HG03354 (cell line): ENCODE data around the gene GARIN5A.
A peak's percentile ranks its signal among the peaks of the same experiment; 100 is the strongest.
"Not testable (repeated sequence)": the region's sequence is repeated elsewhere in the genome, so short reads cannot be mapped to it uniquely, and the experiment has no call there.

Experiments
- ATAC-seq: cut with Tn5 transposase; IDR thresholded peaks from one replicate; pipeline ENCODE4 v1.9.1; 2021; ENCODE audit warnings: mild to moderate bottlenecking; ENCODE audit not compliant: unreplicated experiment, poor library complexity, severe bottlenecking

GARIN5A gene

DNA sequence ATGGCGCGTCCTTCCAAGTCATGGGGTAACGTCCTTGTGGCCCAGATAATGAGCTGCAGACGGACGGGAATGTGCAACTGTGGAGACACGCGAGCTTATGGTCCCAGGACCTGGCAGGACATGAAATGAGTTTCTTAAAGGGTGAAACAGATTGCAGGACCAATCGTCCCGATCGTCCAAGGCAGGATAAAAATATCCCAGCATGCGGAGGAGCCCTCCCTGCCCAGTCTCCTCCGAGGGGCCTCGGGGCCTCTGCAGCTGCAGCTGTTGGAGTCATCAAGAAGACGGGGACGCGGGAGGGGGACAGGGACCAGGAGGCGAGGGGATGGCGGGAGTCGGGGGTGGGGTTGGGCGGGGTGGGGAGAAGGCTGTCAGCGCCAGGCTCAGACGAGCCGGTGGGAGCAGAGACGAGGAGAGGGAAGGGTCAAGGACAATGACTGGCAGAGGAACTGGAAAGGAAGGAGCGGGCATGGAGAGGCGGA lies 14.4 kb upstream of the GARIN5A start:
- no peak for ATAC-seq

DNA sequence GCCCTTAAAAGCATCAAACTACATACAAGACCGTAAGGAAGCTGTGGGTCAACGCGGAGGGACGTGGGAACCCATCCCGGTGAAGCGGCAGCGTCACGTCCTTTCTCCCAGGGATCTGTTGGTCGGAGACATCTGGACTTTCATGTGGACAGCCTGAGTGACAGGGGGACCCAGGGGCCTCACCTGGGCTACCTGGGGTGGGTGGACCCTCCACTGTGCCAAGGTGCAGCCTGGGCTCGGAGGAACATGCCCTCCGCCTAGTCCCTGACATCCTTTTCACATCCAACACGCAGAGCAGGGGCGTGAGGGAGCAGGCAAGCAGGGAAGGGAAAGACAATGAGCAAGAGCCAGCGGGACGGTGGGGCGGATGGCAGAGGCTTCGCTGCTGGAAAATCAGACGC lies 13.8 kb upstream of the GARIN5A start:
- no peak for ATAC-seq

DNA sequence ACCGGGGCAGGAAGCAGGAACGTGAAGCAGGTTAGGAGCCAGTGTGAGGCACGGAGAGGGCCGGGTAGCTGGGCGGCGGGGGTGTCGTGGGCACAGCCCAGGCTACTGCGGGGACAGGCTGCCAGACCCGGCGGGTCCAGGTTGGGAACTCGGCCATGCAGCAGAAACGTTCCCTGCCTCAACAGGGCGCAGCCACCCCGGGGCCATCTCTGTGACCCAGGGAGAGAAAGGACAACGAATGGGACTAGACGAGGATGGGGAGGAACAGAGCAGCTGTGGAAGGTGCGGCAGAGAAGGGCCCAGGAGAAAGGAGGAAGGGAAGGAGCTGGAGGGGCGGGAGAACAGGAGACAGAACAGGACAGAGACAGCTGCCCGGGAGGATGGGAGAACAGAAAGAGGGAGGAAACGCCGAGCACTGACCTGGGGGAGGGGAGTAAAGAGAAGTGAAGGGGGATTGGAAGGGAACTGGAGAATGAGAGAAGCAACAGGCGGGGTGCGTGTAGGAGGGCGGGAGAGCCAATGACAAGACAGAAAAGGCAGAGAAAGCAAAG lies 12.9 kb upstream of the GARIN5A start:
- no peak for ATAC-seq

DNA sequence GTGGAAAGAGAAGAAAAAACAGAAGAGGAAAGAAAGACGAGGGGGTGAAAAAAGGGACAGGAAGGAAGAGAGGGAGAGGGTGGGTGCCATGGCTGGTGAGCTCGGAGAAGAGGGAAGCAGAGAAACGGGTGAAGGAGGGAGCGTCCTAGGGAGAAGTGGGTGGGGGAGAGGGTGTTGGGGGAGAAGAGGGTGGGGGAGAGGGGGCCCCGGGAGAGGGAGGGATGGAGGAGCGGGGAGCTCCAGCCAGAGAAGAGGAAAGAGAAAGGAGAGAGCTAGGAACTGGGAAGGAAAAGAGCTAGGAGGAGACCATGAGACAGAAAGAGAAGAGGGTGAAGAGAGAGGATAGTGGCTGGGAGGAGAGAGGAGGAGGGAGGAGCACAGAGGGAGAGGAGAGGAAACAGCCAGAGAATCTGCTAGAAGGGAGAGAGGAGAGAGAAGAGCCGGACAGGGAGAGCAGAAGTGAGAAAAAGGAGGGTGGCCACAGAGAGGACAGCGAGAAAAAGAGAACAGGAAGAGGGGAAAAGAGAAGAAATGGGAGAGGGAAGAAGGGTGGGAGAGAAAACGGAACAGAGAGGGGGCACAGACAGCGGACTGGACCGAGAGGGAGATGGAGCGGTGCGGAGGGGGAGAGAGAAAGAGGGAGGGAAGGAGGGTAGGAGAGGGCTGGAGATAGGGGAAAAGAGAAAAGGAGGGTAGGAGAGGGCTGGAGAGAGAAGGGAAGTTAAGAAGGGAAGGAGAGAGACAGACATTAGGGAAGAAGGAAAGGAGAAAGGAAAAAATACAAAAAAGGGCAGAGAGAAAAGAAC lies 11.9 kb upstream of the GARIN5A start:
- no peak for ATAC-seq

DNA sequence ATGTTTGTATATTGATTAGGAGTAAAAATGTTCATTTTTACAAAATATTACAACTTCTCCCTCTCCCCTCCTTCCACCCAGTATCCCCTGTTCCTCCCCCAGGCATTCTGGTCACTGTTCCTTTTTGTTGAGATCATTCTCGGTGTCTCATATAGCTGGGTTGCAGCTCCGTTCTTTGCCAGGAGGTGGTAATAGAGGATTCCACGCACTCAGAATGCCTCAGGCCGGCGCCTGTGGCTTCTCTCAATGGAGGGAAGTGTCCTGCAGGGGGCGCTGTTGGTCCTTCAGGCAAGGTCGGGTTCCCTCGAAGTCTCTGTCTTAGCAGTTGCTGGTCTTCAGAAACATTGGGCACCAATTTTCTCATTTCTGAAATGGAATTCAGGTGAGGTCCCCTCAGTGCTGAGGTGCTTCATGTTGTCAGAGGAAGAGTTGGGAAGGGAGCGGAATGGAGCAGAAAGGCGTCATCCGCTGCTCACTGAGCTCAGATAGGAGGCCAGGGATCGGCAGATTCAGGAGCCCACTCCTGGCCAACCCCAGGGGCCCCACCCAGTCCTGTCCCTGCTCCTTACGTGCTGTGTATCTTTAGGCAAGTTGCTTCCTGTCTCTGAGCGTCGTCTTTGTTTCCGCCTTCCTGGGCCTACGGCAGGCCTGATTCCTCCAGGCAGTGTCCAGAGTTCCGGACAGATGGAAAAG lies 10.3 kb upstream of the GARIN5A start:
- ATAC-seq: no peak

DNA sequence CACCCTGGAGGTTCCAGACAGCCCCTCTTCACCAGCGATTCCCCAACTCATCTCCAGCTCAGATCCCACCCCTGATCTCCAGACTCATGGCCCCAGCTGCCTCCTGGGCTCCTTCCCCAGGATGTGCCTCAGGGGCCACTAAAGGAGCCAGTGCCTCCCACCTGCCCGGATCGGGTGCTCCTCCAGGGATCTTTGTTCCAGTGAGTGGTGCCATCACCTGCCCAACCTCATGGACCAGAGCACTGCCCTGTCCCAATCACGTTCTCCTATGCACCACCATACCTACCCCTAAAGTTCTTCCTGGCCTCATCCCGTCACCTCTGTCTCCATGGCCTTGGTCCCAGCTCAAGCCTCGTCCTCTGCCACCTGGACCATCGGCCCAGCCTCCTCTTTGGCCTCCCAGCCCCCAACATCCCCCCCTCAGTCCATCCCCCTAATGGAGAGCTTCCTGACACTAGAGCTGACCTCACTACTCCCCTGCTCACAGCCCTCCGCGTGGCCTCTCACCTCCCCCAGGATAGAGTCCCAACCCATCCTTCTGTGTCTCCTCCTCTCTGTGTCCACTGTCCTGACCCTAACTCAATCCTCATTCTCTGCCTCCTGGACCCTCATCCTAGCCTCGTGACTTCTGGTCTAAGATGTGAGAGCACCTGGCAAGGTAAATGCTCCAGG lies 8.8 kb upstream of the GARIN5A start:
- ATAC-seq: no peak

DNA sequence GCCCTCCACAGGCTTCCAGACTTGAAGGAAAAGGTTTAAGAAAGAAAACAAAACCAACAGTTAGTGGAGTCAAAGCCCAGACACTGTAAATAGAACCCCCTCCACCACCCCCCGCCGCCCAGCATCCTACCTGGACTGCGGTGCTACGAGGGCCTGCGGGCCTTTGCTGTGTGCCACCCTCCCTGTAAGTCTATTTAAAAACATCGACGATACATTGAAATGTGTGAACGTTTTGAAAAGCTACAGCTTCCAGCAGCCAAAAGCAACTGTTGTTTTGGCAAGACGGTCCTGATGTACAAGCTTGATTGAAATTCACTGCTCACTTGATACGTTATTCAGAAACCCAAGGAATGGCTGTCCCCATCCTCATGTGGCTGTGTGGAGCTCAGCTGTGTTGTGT lies 6.3 kb upstream of the GARIN5A start:
- ATAC-seq: no peak

GRCh38 chr19:50482271-50482855 lies 5.7 kb upstream of the GARIN5A start:
- ATAC-seq: no peak

- no peak for ATAC-seq
These were observed 4.9 kb upstream of the GARIN5A start for GRCh38 chr19:50481351-50482149.

DNA sequence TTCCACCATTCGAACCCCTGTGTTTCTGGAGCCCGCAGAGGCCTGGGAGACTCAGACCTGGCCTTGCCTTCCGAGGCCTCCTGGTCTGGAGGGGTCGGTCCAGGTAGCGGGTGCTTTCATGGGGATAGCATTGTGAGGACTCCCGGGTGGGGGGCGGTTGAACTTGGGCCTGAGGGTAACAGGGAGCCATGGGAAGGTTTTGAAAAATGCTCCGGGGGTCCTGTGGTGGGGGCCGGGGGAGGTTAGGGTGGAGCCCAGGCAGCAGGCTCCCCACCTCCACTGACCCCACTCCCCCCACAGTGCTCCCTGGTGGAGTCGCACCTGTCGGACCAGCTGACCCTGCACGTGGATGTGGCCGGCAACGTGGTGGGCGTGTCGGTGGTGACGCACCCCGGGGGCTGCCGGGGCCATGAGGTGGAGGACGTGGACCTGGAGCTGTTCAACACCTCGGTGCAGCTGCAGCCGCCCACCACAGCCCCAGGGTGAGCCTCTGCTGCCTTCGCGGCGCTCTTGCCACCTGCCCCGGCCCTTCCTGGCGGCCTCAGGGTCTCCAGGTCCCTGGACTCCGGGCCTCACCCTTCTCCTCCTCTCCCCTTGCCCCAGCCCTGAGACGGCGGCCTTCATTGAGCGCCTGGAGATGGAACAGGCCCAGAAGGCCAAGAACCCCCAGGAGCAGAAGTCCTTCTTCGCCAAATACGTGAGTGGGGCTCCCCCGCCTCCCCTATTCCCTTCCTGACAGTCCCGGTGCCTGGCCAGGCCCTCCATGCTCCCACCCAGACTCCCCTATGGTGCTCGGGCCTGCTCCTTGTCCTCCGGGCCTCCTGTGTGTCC lies 3.8 kb upstream of the GARIN5A start:
- ATAC-seq: no peak

- ATAC-seq: no peak
These were observed 3.2 kb upstream of the GARIN5A start for GRCh38 chr19:50479761-50480251.

DNA sequence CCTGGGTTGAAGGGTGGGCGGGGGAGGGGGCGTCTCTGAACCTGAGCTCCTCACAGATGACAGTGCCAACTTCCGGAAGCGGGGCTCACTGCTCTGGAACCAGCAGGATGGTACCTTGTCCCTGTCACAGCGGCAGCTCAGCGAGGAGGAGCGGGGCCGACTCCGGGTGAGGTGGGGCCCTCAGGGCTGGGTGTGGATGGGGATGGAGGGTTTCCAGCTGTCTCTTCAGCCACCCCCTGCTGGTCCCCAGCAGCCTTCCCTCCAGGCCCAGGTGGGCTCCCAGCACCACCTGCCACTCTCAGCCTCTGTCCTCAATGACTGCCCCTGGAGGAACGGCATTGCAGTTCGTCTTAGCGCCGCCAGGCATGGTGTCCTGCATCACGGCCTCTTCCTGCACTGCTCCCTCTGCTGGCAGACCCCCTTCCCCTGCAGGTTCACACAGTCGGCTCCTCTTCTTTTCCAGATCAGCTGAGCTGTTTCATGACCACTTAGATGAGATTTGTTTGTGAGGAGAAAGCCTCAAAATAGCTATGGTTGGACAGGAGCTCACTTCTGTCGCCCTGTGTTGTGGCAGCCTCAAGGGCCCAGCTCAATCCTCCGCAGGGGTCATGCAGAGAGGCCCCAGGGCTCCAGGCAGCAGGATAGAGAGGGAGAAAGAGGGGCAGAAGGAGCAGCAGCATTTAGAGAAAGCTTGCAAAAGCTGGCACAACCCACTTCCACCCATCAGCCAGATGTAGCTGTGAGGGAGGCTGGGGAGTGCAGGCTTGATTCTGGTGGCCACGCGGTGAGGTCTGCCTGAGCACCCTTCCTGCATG lies 2.5 kb upstream of the GARIN5A start:
- no peak for ATAC-seq

DNA sequence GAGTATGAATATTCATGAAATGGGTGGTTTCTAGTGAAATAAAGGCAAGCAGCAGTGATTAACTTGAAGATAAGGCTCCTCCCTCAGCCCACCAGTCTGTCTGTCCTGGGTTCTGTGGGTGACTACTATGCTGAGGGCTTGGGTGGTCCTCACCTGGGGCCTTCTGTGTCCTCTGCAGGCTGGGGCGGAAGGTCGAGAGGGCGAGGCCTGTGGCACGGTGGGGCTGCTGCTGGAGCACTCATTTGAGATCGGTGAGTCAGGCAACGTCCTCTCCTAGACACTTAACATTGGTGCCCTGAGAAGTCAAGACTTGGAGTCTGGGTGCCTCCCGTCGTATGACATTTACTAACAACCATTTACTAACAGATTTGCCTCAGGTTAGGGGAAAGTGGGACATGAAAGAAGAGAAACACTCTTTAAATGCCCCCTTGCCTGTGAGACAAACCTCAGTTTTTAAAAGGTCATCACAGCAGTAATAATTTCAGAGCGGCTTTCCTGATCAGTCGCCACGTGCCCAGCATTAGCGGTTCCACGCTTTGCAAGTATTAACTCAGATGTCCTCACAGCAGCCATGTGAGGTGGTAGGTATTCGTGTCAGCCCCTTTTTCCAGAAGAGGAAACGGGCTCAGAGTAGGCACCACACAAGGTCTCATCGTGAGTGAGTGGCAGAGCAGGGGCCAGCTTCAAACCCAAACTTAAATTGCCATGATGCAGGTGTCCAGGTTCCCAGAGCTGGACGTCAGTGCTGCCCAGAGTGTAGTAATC lies 1.3 kb upstream of the GARIN5A start:
- ATAC-seq: no peak

GRCh38 chr19:50476907-50477238 lies 225 bp upstream of the GARIN5A start:
- no peak for ATAC-seq

GRCh38 chr19:50475736-50476223 lies 868 bp downstream of the GARIN5A start:
- peak; percentile 18 for ATAC-seq

- no peak for ATAC-seq
These were observed 1.5 kb downstream of the GARIN5A start for GRCh38 chr19:50475101-50475568.

DNA sequence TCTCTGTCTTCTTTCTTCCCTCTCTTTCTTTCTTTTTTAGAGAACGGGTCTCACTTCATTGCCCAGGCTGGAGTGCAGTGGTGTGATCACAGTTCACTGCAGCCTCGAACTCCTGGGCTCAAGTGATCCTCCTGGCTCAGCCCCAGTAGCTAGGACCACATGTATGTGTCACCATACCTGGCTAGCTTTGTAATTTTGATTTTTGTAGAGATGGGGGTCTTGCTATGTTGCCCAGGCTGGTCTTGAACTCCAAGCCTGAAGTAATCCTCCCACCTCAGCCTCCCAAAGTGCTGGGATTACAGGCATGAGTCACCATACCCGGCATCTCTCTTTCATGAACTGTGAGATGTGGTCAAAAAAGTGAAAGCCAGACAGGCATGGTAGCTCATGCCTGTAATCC lies 3.3 kb downstream of the GARIN5A start:
- not testable (repeated sequence) for ATAC-seq
